K562 (cell line): ENCODE measurements around the gene KIAA1614. TPM values are rescaled to one million over a fixed set of nuclear protein-coding genes. Genes with fewer than 3 reads are reported as not detected.

ENCODE experiments used
- ARID1B ChIP-seq: fragments of 450-650 bp; IDR thresholded peaks from 2 replicates; pipeline ENCODE4 v1.6.1; 2016; ENCODE audit warnings: antibody characterized with exemption, mild to moderate bottlenecking, inconsistent platforms
- ATF7 ChIP-seq: fragments of 450-650 bp; IDR thresholded peaks from 2 replicates; pipeline ENCODE4 v1.7.1; 2014; ENCODE audit warnings: mild to moderate bottlenecking, moderate library complexity
- CEBPG ChIP-seq, 3 experiments: fragments of 200-800 bp in 1 of 3; sonication (Bioruptor generic) in 1 of 3; sonication (generic) in 1 of 3; formaldehyde crosslinking in 1 of 3; IDR thresholded peaks in 2 of 3; conservative IDR thresholded peaks in 1 of 3; 2 replicates each; pipeline versions ENCODE4 v1.6.1 to v1.8.0; 2016 to 2022; ENCODE audit warnings: missing compliant biosample characterization in 2 of 3, missing genetic modification characterization in 2 of 3, mild to moderate bottlenecking in 1 of 3, missing genetic modification reagents in 1 of 3
- CREB3 ChIP-seq: fragments of 450-650 bp; conservative IDR thresholded peaks from 2 replicates; pipeline ENCODE4 v1.6.1; 2016; ENCODE audit warnings: missing genetic modification characterization, low read depth, mild to moderate bottlenecking, missing compliant biosample characterization, moderate library complexity
- EGR1 ChIP-seq: fragments of 450-650 bp; conservative IDR thresholded peaks from 2 replicates; pipeline ENCODE4 v1.6.1; 2017; ENCODE audit warnings: mild to moderate bottlenecking
- FOXP1 ChIP-seq: sonication (generic); formaldehyde crosslinking; IDR thresholded peaks from 2 replicates; pipeline ENCODE4 v1.8.0; 2022; ENCODE audit warnings: mild to moderate bottlenecking, missing genetic modification reagents
- ID3 ChIP-seq, 2 experiments: fragments of 250-450 bp in 1 of 2; fragments of 450-650 bp in 1 of 2; sonication (Bioruptor Pico) in 1 of 2; IDR thresholded peaks; 2 replicates each; pipeline versions ENCODE4 v1.6.1 to v1.8.0; 2016 to 2021; ENCODE audit warnings: mild to moderate bottlenecking in 2 of 2, moderate library complexity in 2 of 2, missing compliant biosample characterization in 1 of 2, missing genetic modification characterization in 1 of 2
- KHSRP ChIP-seq: fragments of 450-650 bp; IDR thresholded peaks from 2 replicates; pipeline ENCODE4 v1.6.1; 2017
- KLF16 ChIP-seq: IDR thresholded peaks from 2 replicates; pipeline ENCODE4 v1.6.1; 2016; ENCODE audit warnings: antibody characterized with exemption
- NCOA6 ChIP-seq: fragments of 450-650 bp; IDR thresholded peaks from 2 replicates; pipeline ENCODE4 v1.6.1; 2017; ENCODE audit warnings: mild to moderate bottlenecking
- NR0B1 ChIP-seq: fragments of 450-650 bp; IDR thresholded peaks from one replicate; pipeline ENCODE4 v1.6.1; 2018; ENCODE audit warnings: mild to moderate bottlenecking, moderate library complexity; ENCODE audit not compliant: partially characterized antibody
- NR4A1 ChIP-seq, 2 experiments: fragments of 250-450 bp in 1 of 2; fragments of 450-650 bp in 1 of 2; sonication (Bioruptor Pico) in 1 of 2; IDR thresholded peaks; 2 replicates each; pipeline versions ENCODE4 v1.4.0 to v1.6.1; 2016 to 2020; ENCODE audit warnings: mild to moderate bottlenecking in 2 of 2, missing compliant biosample characterization in 1 of 2, missing genetic modification characterization in 1 of 2, moderate library complexity in 1 of 2
- PRMT5 ChIP-seq: sonication (generic); formaldehyde crosslinking; IDR thresholded peaks from 2 replicates; pipeline ENCODE4 v1.5.0; 2020; ENCODE audit warnings: missing genetic modification reagents
- RAD51 ChIP-seq: fragments of 450-650 bp; IDR thresholded peaks from 2 replicates; pipeline ENCODE4 v1.7.1; 2016; ENCODE audit warnings: low read depth, mild to moderate bottlenecking, borderline replicate concordance
- RBM17 ChIP-seq: fragments of 200-400 bp; formaldehyde crosslinking; IDR thresholded peaks from 2 replicates; pipeline ENCODE4 v1.6.1; 2017; ENCODE audit warnings: low read depth, mild to moderate bottlenecking, low read length, borderline replicate concordance
- STAG1 ChIP-seq: sonication (generic); formaldehyde crosslinking; IDR thresholded peaks from 2 replicates; pipeline ENCODE4 v1.5.0; 2020; ENCODE audit warnings: missing genetic modification reagents, borderline replicate concordance
- TARDBP ChIP-seq: fragments of 450-650 bp; IDR thresholded peaks from 2 replicates; pipeline ENCODE4 v1.6.1; 2016
- ZFP1 ChIP-seq: fragments of 450-650 bp; formaldehyde crosslinking; IDR thresholded peaks from 2 replicates; pipeline ENCODE4 v1.4.0; 2020; ENCODE audit warnings: mild to moderate bottlenecking, mixed read lengths
- ZFP91 ChIP-seq: sonication (generic); formaldehyde crosslinking; IDR thresholded peaks from 2 replicates; pipeline ENCODE4 v1.8.0; 2022; ENCODE audit warnings: mild to moderate bottlenecking, missing genetic modification reagents
- ZKSCAN3 ChIP-seq: fragments of 250-450 bp; sonication (Bioruptor Pico); IDR thresholded peaks from 2 replicates; pipeline ENCODE4 v1.4.0; 2020
- ZNF175 ChIP-seq: fragments of 200-800 bp; sonication (Bioruptor generic); IDR thresholded peaks from 2 replicates; pipeline ENCODE4 v1.6.1; 2016; ENCODE audit warnings: low read depth, mild to moderate bottlenecking, missing genetic modification characterization, missing compliant biosample characterization
- ZNF3 ChIP-seq: fragments of 250-450 bp; sonication (Bioruptor Pico); IDR thresholded peaks from 2 replicates; pipeline ENCODE4 v1.5.0; 2021; ENCODE audit warnings: mild to moderate bottlenecking, moderate library complexity
- ZNF384 ChIP-seq: IDR thresholded peaks from 2 replicates; pipeline ENCODE4 v1.6.1; 2012; ENCODE audit warnings: low read depth, low read length, improper control_type of control experiment
- ZNF408 ChIP-seq: fragments of 250-450 bp; sonication (Bioruptor Pico); IDR thresholded peaks from 2 replicates; pipeline ENCODE4 v1.4.0; 2020; ENCODE audit warnings: low read depth, mild to moderate bottlenecking, moderate library complexity
- polyA plus RNA-seq, 8 experiments: library from polyadenylated mRNA; depleted of rRNA in 4 of 8; stranded (reverse) in 5 of 8; unstranded in 3 of 8; fragments of >200 nt; fragmentation: Nextera tagmentation in 2 of 8; fragmentation: Illumina TruSeq in 1 of 8; extraction: Ambion mirVana in 2 of 8; extraction: Trizol in 1 of 8; gene quantifications; 2 replicates each; pipeline versions ENCODE4 v1.2.1 to v1.2.3, GENCODE V29; 2011 to 2014; ENCODE audit warnings: inconsistent platforms in 1 of 8, missing spikeins in 1 of 8
- total RNA-seq, 7 experiments: library from RNA; depleted of rRNA in 6 of 7; stranded (reverse); fragments of >200 nt in 6 of 7; fragmentation: Illumina TruSeq in 2 of 7; extraction: Trizol in 2 of 7; gene quantifications; 2 replicates each; pipeline versions ENCODE4 v1.2.1 to v1.2.3, GENCODE V29; 2011 to 2021; ENCODE audit warnings: low replicate concordance in 1 of 7

Gene KIAA1614
- total and polyA plus RNA-seq, 9 of the 15 experiments (the other 6 are each of a cell fraction or from before 2014, with no cell fraction given) = 0.01 to 1.1 (median 0.15) TPM; not detected in 1

GRCh38 chr1:180970333-180971079 is 57.8 kb downstream of the KIAA1614 start (continued):
- TF ChIP-seq RAD51 = no peak
- no peak for TF ChIP-seq STAG1
- no peak for TF ChIP-seq ZNF408
- TF ChIP-seq ZKSCAN3 (CRISPR knock-in tag) = no peak
- no peak for TF ChIP-seq NCOA6
- no peak for TF ChIP-seq ZFP1 (CRISPR knock-in tag)
- no peak for TF ChIP-seq ZNF175 (CRISPR knock-in tag)
- TF ChIP-seq NR4A1 (CRISPR knock-in tag; IDR thresholded peaks at IDR 0.05) = no peak
- TF ChIP-seq NR4A1 (tag; IDR thresholded peaks at IDR 0.05) = no peak
- TF ChIP-seq ARID1B = peak; percentile 69
- TF ChIP-seq RBM17 = no peak
- TF ChIP-seq CEBPG (CRISPR knock-in tag; IDR thresholded peaks at IDR 0.05) = no peak; the same call in 1 of the 2 replicates
- TF ChIP-seq CEBPG (tag; conservative IDR thresholded peaks at IDR 0.05 in 1 of 2, IDR thresholded peaks at IDR 0.05 in 1 of 2) = no peak
- peak; percentile 50; the same call in 1 of the 2 replicates for TF ChIP-seq FOXP1
- TF ChIP-seq ZFP91 = no peak
- no peak for TF ChIP-seq NR0B1
- no peak for TF ChIP-seq CREB3 (tag)
- TF ChIP-seq TARDBP = no peak
- TF ChIP-seq KLF16 = peak; percentile 22; the same call in 1 of the 2 replicates
- no peak for TF ChIP-seq EGR1
- TF ChIP-seq ZNF3 = no peak
- no peak for TF ChIP-seq PRMT5 (CRISPR knock-in tag)
- no peak for TF ChIP-seq KHSRP
- TF ChIP-seq ATF7 = peak; percentile 62
- no peak for TF ChIP-seq ID3 (CRISPR knock-in tag; IDR thresholded peaks at IDR 0.05)
- peak; percentile 96 for TF ChIP-seq ID3 (tag; IDR thresholded peaks at IDR 0.05)
- no peak for TF ChIP-seq ZNF384
